ENCODE measurements around the gene HOXC9. TPM values are rescaled to one million over a fixed set of nuclear protein-coding genes. Genes with fewer than 3 reads are reported as not detected.

Gene HOXC9
- total RNA-seq, 1 experiment from 2014 or later, result 9.4 TPM

GRCh38 chr12:53982648-53983567 is 17.1 kb upstream of the HOXC9 start:
- in situ Hi-C loops (cut with HindIII; ENCODE audit: low pct_unique_long_range_greater_than_20kb, low sequenced_read_pairs), result no loop called here
- no peak for DNase-seq (ENCODE audit: low read depth, low spot score)

- DNase-seq (ENCODE audit: low read depth, low spot score), result no peak
- in situ Hi-C loops (cut with HindIII; ENCODE audit: low pct_unique_long_range_greater_than_20kb, low sequenced_read_pairs), result no loop called here
These were observed 16.4 kb upstream of the HOXC9 start for GRCh38 chr12:53983568-53983949.

- in situ Hi-C loops (cut with HindIII; ENCODE audit: low pct_unique_long_range_greater_than_20kb, low sequenced_read_pairs), result no loop called here
- DNase-seq (ENCODE audit: low read depth, low spot score), result no peak
These were observed 15.9 kb upstream of the HOXC9 start for GRCh38 chr12:53983950-53984572.

- in situ Hi-C loops (cut with HindIII; ENCODE audit: low pct_unique_long_range_greater_than_20kb, low sequenced_read_pairs), result no loop called here
- DNase-seq (ENCODE audit: low read depth, low spot score), result peak; percentile 96
These were observed 14.9 kb upstream of the HOXC9 start, which contains the start of gene HOXC10 for GRCh38 chr12:53984901-53985691. Gene HOXC10, plus strand, starts transcription at chr12:53985146. Its CDS starts 114 bp downstream, at chr12:53985260.

- no peak for DNase-seq (ENCODE audit: low read depth, low spot score)
- in situ Hi-C loops (cut with HindIII; ENCODE audit: low pct_unique_long_range_greater_than_20kb, low sequenced_read_pairs), result no loop called here
These were observed 14.3 kb upstream of the HOXC9 start for GRCh38 chr12:53985692-53985993.

GRCh38 chr12:53985994-53986685 is 13.8 kb upstream of the HOXC9 start:
- in situ Hi-C loops (cut with HindIII; ENCODE audit: low pct_unique_long_range_greater_than_20kb, low sequenced_read_pairs), result no loop called here

GRCh38 chr12:53986686-53987483 is 13.1 kb upstream of the HOXC9 start:
- no peak for DNase-seq (ENCODE audit: low read depth, low spot score)
- in situ Hi-C loops (cut with HindIII; ENCODE audit: low pct_unique_long_range_greater_than_20kb, low sequenced_read_pairs), result no loop called here

More at GRCh38 chr12:53985994-53986685, 13.8 kb upstream of the HOXC9 start:
- DNase-seq (ENCODE audit: low read depth, low spot score), result no peak

- DNase-seq (ENCODE audit: low read depth, low spot score), result no peak
- in situ Hi-C loops (cut with HindIII; ENCODE audit: low pct_unique_long_range_greater_than_20kb, low sequenced_read_pairs), result no loop called here
These were observed 12.2 kb upstream of the HOXC9 start for GRCh38 chr12:53987787-53988230.

GRCh38 chr12:53988541-53989226 is 11.3 kb upstream of the HOXC9 start:
- DNase-seq (ENCODE audit: low read depth, low spot score), result no peak
- in situ Hi-C loops (cut with HindIII; ENCODE audit: low pct_unique_long_range_greater_than_20kb, low sequenced_read_pairs), result no loop called here

- DNase-seq (ENCODE audit: low read depth, low spot score), result peak; percentile 77
- in situ Hi-C loops (cut with HindIII; ENCODE audit: low pct_unique_long_range_greater_than_20kb, low sequenced_read_pairs), result no loop called here
These were observed 10.5 kb upstream of the HOXC9 start for GRCh38 chr12:53989227-53990113.

- in situ Hi-C loops (cut with HindIII; ENCODE audit: low pct_unique_long_range_greater_than_20kb, low sequenced_read_pairs), result no loop called here
- DNase-seq (ENCODE audit: low read depth, low spot score), result no peak
These were observed 9.5 kb upstream of the HOXC9 start for GRCh38 chr12:53990311-53991076.

- DNase-seq (ENCODE audit: low read depth, low spot score), result no peak
- in situ Hi-C loops (cut with HindIII; ENCODE audit: low pct_unique_long_range_greater_than_20kb, low sequenced_read_pairs), result no loop called here
These were observed 8.9 kb upstream of the HOXC9 start for GRCh38 chr12:53991077-53991460.

- in situ Hi-C loops (cut with HindIII; ENCODE audit: low pct_unique_long_range_greater_than_20kb, low sequenced_read_pairs), result no loop called here
- DNase-seq (ENCODE audit: low read depth, low spot score), result no peak
These were observed 7.5 kb upstream of the HOXC9 start for GRCh38 chr12:53992377-53992889.

- in situ Hi-C loops (cut with HindIII; ENCODE audit: low pct_unique_long_range_greater_than_20kb, low sequenced_read_pairs), result no loop called here
- no peak for DNase-seq (ENCODE audit: low read depth, low spot score)
These were observed 6.6 kb upstream of the HOXC9 start for GRCh38 chr12:53993162-53994008.
